Measurements from ENCODE around the gene NHS. TPM values are rescaled to one million over a fixed set of nuclear protein-coding genes. Genes with fewer than 3 reads are reported as not detected.
A peak's percentile ranks its signal among the peaks of the same experiment; 100 is the strongest.
"Not testable (repeated sequence)": the region's sequence is repeated elsewhere in the genome, so short reads cannot be mapped to it uniquely, and the experiment has no call there.

NHS gene
- total RNA-seq, 2 donors from 2014 or later: 3.0 to 4.3 TPM

DNA sequence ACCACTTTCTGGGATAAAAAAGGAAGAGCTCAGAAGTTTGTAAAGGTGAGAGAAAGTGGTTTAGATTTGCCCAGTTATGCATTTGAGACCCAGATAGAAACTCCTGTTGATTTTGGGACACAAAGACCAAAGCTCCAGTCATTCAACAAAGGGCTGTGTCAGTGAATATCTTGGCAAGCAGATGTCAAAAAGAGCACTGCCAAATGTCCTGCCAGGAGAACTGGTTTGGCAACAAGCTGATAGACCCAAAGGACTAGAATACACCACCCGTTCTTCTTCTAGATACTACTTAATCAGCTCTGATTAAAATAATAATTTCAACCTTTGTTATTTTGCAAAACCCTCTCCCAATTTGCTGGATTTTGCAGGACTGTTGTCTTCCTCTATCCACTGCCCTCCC, 121.4 kb downstream of the NHS start:
- no peak for DNase-seq
- intact Hi-C loops (cut with DNase I): no loop called here
- TF ChIP-seq, protein P1, sequence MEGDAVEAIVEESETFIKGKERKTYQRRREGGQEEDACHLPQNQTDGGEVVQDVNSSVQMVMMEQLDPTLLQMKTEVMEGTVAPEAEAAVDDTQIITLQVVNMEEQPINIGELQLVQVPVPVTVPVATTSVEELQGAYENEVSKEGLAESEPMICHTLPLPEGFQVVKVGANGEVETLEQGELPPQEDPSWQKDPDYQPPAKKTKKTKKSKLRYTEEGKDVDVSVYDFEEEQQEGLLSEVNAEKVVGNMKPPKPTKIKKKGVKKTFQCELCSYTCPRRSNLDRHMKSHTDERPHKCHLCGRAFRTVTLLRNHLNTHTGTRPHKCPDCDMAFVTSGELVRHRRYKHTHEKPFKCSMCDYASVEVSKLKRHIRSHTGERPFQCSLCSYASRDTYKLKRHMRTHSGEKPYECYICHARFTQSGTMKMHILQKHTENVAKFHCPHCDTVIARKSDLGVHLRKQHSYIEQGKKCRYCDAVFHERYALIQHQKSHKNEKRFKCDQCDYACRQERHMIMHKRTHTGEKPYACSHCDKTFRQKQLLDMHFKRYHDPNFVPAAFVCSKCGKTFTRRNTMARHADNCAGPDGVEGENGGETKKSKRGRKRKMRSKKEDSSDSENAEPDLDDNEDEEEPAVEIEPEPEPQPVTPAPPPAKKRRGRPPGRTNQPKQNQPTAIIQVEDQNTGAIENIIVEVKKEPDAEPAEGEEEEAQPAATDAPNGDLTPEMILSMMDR (IDR thresholded peaks at IDR 0.05): no peak
- no peak overlapping the region for H3K4me3 ChIP-seq
- no peaks in the 10 kb centered on the region for H3K27me3 ChIP-seq
- no peak overlapping the region for H3K27ac ChIP-seq
- no peaks in the 10 kb centered on the region for H3K36me3 ChIP-seq
- no peak overlapping the region for H3K9ac ChIP-seq (ENCODE audit: low read depth in 2 of 2, low read length in 2 of 2)
- no peaks in the 10 kb centered on the region for H3K4me1 ChIP-seq
- no peaks in the 10 kb centered on the region for H3K9me3 ChIP-seq

DNA sequence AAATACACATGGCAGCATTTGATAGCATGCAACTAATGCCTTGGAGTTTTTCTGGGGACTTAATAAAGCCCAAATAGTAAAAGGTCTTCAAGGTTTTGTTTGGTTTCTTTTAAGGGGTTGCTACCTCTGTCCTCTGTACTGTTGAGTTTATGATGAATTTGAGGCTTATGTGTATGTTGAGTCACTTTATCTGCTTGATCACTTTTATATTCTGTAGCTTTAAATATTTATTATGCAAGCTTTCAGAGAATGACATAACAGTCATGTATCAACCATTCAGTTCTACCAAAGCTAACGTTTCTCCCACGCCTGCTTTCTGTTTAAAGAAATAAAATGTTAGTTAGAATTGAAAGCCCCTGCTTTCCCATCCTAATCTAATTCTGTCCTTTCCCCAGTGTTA, 122.2 kb downstream of the NHS start:
- H3K9me3 ChIP-seq: no peaks in the 10 kb centered on the region
- H3K9ac ChIP-seq (ENCODE audit: low read depth in 2 of 2, low read length in 2 of 2): no peak overlapping the region
- no peak overlapping the region for H3K27ac ChIP-seq
- H3K4me1 ChIP-seq: no peaks in the 10 kb centered on the region
- no peaks in the 10 kb centered on the region for H3K27me3 ChIP-seq
- no peak for DNase-seq
- no peak overlapping the region for H3K4me3 ChIP-seq
- TF ChIP-seq, protein P1 (IDR thresholded peaks at IDR 0.05): no peak
- H3K36me3 ChIP-seq: no peaks in the 10 kb centered on the region
- intact Hi-C loops (cut with DNase I): no loop called here

DNA sequence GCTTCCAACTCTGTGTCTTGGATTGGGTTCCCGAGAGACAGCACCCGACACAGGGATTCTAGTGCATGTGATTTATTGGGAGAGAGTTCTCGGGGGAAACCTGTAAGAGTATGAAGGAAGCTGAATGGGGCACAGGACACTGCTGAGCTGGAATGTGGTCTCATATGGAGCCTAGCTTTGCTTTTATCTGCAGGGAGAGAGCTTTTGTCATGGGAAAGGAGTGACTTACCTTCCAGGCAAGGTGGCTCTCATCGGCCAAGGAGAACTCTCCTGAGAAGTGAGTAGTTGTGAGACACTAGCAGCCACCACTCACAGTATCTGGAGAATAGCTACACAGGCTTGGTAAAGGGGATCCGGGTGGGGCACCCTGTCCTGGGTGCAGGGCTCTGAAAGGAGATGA, 124.5 kb downstream of the NHS start:
- Histone ChIP-seq H3K27me3 (no peaks in the 10 kb centered on the region), H3K4me1 (no peaks in the 10 kb centered on the region), H3K27ac (no peak overlapping the region), H3K36me3 (no peaks in the 10 kb centered on the region), H3K9me3 (no peaks in the 10 kb centered on the region), H3K9ac (ENCODE audit: low read depth in 2 of 2, low read length in 2 of 2) (no peak overlapping the region), H3K4me3 (no peak overlapping the region)
- DNase-seq: no peak
- intact Hi-C loops (cut with DNase I): no loop called here
- TF ChIP-seq, protein P1 (IDR thresholded peaks at IDR 0.05): no peak

DNA sequence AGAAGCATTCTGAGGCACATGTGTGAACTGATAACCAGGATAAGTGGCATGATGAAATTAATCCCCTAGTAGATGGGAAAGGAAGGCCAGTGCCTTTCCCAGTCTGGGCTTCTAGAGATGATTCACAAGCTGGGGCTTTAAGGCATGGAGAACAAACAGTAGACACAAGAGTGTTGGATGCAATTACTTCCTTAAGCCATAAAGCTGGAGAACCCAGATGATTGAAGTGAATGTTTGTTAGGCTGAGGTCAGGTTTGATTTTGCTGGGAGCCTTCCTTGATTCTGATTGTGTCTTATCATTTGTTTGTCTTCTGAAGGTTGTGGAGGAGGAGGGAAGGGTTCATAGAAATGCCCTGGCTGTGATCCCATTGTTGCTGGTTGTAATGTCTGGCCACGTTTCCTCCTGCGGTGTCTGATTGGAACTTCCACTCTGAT, 125.2 kb downstream of the NHS start:
- Histone ChIP-seq H3K9ac (ENCODE audit: low read depth in 2 of 2, low read length in 2 of 2) (no peak overlapping the region), H3K4me1 (no peaks in the 10 kb centered on the region), H3K27me3 (no peaks in the 10 kb centered on the region), H3K36me3 (no peaks in the 10 kb centered on the region), H3K27ac (no peak overlapping the region), H3K4me3 (no peak overlapping the region), H3K9me3 (no peaks in the 10 kb centered on the region)
- intact Hi-C loops (cut with DNase I): no loop called here
- peak; percentile 54 for DNase-seq
- TF ChIP-seq, protein P1 (IDR thresholded peaks at IDR 0.05): no peak

DNA sequence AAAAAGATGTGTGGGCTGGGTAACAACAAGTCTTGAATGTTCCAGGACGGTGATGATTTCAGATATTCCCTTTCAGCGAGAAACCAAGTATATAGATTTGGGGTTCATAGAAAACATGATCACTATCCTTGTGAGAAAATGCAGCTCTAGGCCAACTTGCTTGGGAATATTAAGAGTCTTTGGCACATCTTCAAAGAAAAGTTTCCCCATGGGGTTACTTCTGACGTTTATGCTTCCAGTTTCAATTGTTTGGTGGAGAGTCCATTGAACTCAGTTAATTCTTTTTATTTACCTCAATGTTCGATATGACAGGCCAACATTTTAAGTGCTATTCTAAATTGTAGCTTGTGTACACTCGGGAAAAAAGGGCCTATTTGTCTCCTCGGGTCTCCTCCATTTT, 126.7 kb downstream of the NHS start:
- H3K27me3 ChIP-seq: no peaks in the 10 kb centered on the region
- no peaks in the 10 kb centered on the region for H3K36me3 ChIP-seq
- H3K9me3 ChIP-seq: no peaks in the 10 kb centered on the region
- H3K27ac ChIP-seq: no peak overlapping the region
- DNase-seq: no peak
- TF ChIP-seq, protein P1 (IDR thresholded peaks at IDR 0.05): no peak
- intact Hi-C loops (cut with DNase I): no loop called here
- H3K9ac ChIP-seq (ENCODE audit: low read depth in 2 of 2, low read length in 2 of 2): no peak overlapping the region
- H3K4me3 ChIP-seq: no peak overlapping the region
- H3K4me1 ChIP-seq: no peaks in the 10 kb centered on the region

GRCh38 chrX:17506352-17506751, 131.4 kb downstream of the NHS start:
- not testable (repeated sequence) for H3K9ac ChIP-seq (ENCODE audit: low read depth in 2 of 2, low read length in 2 of 2)

More at GRCh38 chrX:17506352-17506751, 131.4 kb downstream of the NHS start:
- H3K4me3 ChIP-seq; H3K9me3 ChIP-seq; intact Hi-C loops (cut with DNase I); H3K27me3 ChIP-seq; DNase-seq; H3K36me3 ChIP-seq; H3K27ac ChIP-seq; H3K4me1 ChIP-seq: not testable (repeated sequence)

All from colonic mucosa (tissue), 4 donors.